ENCODE data around the gene INSIG1.

Gene INSIG1

GRCh38 chr7:155257482-155258225 is 40.0 kb upstream of the INSIG1 start:
- Histone ChIP-seq H3K36me3 (ENCODE audit: control insufficient read depth in 1 of 2, insufficient read depth in 2 of 2, low read length in 2 of 2) (no peaks in the 10 kb centered on the region), H3K27me3 (ENCODE audit: low read depth, low read length) (no peaks in the 10 kb centered on the region), H3K27ac (ENCODE audit: low read length) (no peak overlapping the region), H3K4me1 (ENCODE audit: control insufficient read depth in 1 of 2, insufficient read depth in 2 of 2, low read length in 2 of 2) (no peaks in the 10 kb centered on the region), H3K9me3 (ENCODE audit: control insufficient read depth in 1 of 2, low read length in 2 of 2) (no peaks in the 10 kb centered on the region), H3K4me3 (ENCODE audit: low read depth in 1 of 2, low read length in 2 of 2) (no peak overlapping the region)

- no peaks in the 10 kb centered on the region for H3K27me3 ChIP-seq (ENCODE audit: low read depth, low read length)
- H3K4me3 ChIP-seq (ENCODE audit: low read depth in 1 of 2, low read length in 2 of 2) = no peak overlapping the region
- no peaks in the 10 kb centered on the region for H3K4me1 ChIP-seq (ENCODE audit: control insufficient read depth in 1 of 2, insufficient read depth in 2 of 2, low read length in 2 of 2)
- H3K36me3 ChIP-seq (ENCODE audit: control insufficient read depth in 1 of 2, insufficient read depth in 2 of 2, low read length in 2 of 2) = no peaks in the 10 kb centered on the region
- H3K9me3 ChIP-seq (ENCODE audit: control insufficient read depth in 1 of 2, low read length in 2 of 2) = no peaks in the 10 kb centered on the region
- no peak overlapping the region for H3K27ac ChIP-seq (ENCODE audit: low read length)
These were observed 39.5 kb upstream of the INSIG1 start for GRCh38 chr7:155258226-155258560.

DNA sequence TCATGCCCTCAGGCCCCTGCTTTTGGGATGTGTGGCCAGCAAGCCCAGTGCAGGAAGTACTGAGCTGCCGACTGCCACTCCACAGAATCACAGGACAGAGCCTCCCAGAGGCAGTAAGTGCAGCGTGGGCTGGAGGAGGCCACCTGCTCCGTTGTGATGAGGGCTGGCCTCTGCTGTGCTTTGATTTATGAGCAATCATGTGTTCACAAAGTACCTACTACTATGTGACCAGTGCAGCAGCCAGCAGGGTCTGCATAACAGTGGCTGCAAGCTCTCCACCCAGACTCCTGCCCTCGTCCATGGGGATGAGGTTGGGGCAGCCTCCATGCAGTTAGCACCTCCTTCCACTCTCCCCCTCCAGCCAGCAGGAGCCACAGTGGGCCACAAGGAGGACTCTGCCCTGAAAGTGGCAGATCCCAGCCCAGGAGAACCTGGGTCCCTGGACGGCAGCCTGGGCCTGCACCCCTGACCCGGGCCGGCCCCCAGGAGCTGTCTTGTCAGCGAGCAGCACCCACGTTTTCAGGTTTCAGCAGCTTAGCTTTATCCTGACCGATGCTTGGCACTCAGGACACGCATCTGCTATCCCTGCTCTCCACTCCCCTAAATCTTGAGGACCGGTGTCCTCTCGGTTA is 37.7 kb upstream of the INSIG1 start:
- no peaks in the 10 kb centered on the region for H3K36me3 ChIP-seq (ENCODE audit: control insufficient read depth in 1 of 2, insufficient read depth in 2 of 2, low read length in 2 of 2)
- no peaks in the 10 kb centered on the region for H3K9me3 ChIP-seq (ENCODE audit: control insufficient read depth in 1 of 2, low read length in 2 of 2)
- H3K4me1 ChIP-seq (ENCODE audit: control insufficient read depth in 1 of 2, insufficient read depth in 2 of 2, low read length in 2 of 2) = no peaks in the 10 kb centered on the region
- no peak overlapping the region for H3K4me3 ChIP-seq (ENCODE audit: low read depth in 1 of 2, low read length in 2 of 2)
- H3K27me3 ChIP-seq (ENCODE audit: low read depth, low read length) = peaks cover 5% of the 10 kb centered on the region
- H3K27ac ChIP-seq (ENCODE audit: low read length) = no peak overlapping the region

- Histone ChIP-seq H3K36me3 (ENCODE audit: control insufficient read depth in 1 of 2, insufficient read depth in 2 of 2, low read length in 2 of 2) (no peaks in the 10 kb centered on the region), H3K9me3 (ENCODE audit: control insufficient read depth in 1 of 2, low read length in 2 of 2) (no peaks in the 10 kb centered on the region)
These were observed 37.2 kb upstream of the INSIG1 start for GRCh38 chr7:155260498-155260872.

GRCh38 chr7:155261031-155261985 is 36.4 kb upstream of the INSIG1 start:
- peaks cover 5% of the 10 kb centered on the region for H3K27me3 ChIP-seq (ENCODE audit: low read depth, low read length)
- H3K9me3 ChIP-seq (ENCODE audit: control insufficient read depth in 1 of 2, low read length in 2 of 2) = no peaks in the 10 kb centered on the region
- H3K36me3 ChIP-seq (ENCODE audit: control insufficient read depth in 1 of 2, insufficient read depth in 2 of 2, low read length in 2 of 2) = no peaks in the 10 kb centered on the region
- no peak overlapping the region for H3K4me3 ChIP-seq (ENCODE audit: low read depth in 1 of 2, low read length in 2 of 2)
- no peak overlapping the region for H3K27ac ChIP-seq (ENCODE audit: low read length)
- no peaks in the 10 kb centered on the region for H3K4me1 ChIP-seq (ENCODE audit: control insufficient read depth in 1 of 2, insufficient read depth in 2 of 2, low read length in 2 of 2)

More at GRCh38 chr7:155260498-155260872, 37.2 kb upstream of the INSIG1 start:
- Histone ChIP-seq H3K4me1 (ENCODE audit: control insufficient read depth in 1 of 2, insufficient read depth in 2 of 2, low read length in 2 of 2) (no peaks in the 10 kb centered on the region), H3K27ac (ENCODE audit: low read length) (no peak overlapping the region), H3K27me3 (ENCODE audit: low read depth, low read length) (peaks cover 5% of the 10 kb centered on the region), H3K4me3 (ENCODE audit: low read depth in 1 of 2, low read length in 2 of 2) (no peak overlapping the region)

- no peaks in the 10 kb centered on the region for H3K9me3 ChIP-seq (ENCODE audit: control insufficient read depth in 1 of 2, low read length in 2 of 2)
- peaks cover 5% of the 10 kb centered on the region for H3K27me3 ChIP-seq (ENCODE audit: low read depth, low read length)
- H3K36me3 ChIP-seq (ENCODE audit: control insufficient read depth in 1 of 2, insufficient read depth in 2 of 2, low read length in 2 of 2) = no peaks in the 10 kb centered on the region
- H3K4me1 ChIP-seq (ENCODE audit: control insufficient read depth in 1 of 2, insufficient read depth in 2 of 2, low read length in 2 of 2) = no peaks in the 10 kb centered on the region
- H3K27ac ChIP-seq (ENCODE audit: low read length) = no peak overlapping the region
- H3K4me3 ChIP-seq (ENCODE audit: low read depth in 1 of 2, low read length in 2 of 2) = no peak overlapping the region
These were observed 35.6 kb upstream of the INSIG1 start for GRCh38 chr7:155262031-155262430.

GRCh38 chr7:155263051-155263450 is 34.6 kb upstream of the INSIG1 start:
- Histone ChIP-seq H3K4me1 (ENCODE audit: control insufficient read depth in 1 of 2, insufficient read depth in 2 of 2, low read length in 2 of 2) (no peaks in the 10 kb centered on the region), H3K4me3 (ENCODE audit: low read depth in 1 of 2, low read length in 2 of 2) (no peak overlapping the region), H3K27me3 (ENCODE audit: low read depth, low read length) (peaks cover 5% of the 10 kb centered on the region), H3K9me3 (ENCODE audit: control insufficient read depth in 1 of 2, low read length in 2 of 2) (no peaks in the 10 kb centered on the region), H3K27ac (ENCODE audit: low read length) (no peak overlapping the region), H3K36me3 (ENCODE audit: control insufficient read depth in 1 of 2, insufficient read depth in 2 of 2, low read length in 2 of 2) (no peaks in the 10 kb centered on the region)

DNA sequence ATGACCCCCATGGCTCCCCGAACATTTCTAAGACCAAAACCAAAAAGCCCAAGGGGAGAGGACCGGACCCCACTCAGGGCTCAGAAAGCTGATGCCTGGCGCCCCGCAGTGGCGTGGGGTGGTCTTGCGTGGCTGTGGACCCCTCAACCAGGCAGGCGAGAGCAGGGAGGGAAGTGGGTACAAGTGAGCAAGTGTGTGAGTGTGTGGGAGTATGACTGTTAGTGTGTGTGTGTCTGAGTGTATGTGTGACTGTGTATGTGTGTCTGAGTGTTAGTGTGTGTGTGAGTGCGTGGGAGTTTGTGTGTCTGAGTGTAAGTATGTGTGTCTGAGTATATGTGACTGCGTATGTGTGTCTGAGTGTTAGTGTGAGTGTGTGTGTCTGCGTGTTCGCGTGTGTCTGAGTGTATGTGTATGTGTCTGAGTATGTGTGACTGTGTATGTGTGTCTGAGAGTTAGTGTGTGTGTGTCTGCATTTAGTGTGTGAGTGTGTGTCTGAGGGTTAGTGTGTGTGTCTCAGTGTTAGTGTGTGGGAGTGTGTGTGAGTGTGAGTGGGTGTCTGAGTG is 34.0 kb upstream of the INSIG1 start:
- no peak overlapping the region for H3K27ac ChIP-seq (ENCODE audit: low read length)
- H3K4me1 ChIP-seq (ENCODE audit: control insufficient read depth in 1 of 2, insufficient read depth in 2 of 2, low read length in 2 of 2) = no peaks in the 10 kb centered on the region
- no peaks in the 10 kb centered on the region for H3K9me3 ChIP-seq (ENCODE audit: control insufficient read depth in 1 of 2, low read length in 2 of 2)
- H3K27me3 ChIP-seq (ENCODE audit: low read depth, low read length) = peaks cover 5% of the 10 kb centered on the region
- H3K36me3 ChIP-seq (ENCODE audit: control insufficient read depth in 1 of 2, insufficient read depth in 2 of 2, low read length in 2 of 2) = no peaks in the 10 kb centered on the region
- H3K4me3 ChIP-seq (ENCODE audit: low read depth in 1 of 2, low read length in 2 of 2) = no peak overlapping the region

- Histone ChIP-seq H3K4me1 (ENCODE audit: control insufficient read depth in 1 of 2, insufficient read depth in 2 of 2, low read length in 2 of 2) (no peaks in the 10 kb centered on the region), H3K27ac (ENCODE audit: low read length) (no peak overlapping the region), H3K9me3 (ENCODE audit: control insufficient read depth in 1 of 2, low read length in 2 of 2) (no peaks in the 10 kb centered on the region), H3K4me3 (ENCODE audit: low read depth in 1 of 2, low read length in 2 of 2) (no peak overlapping the region), H3K36me3 (ENCODE audit: control insufficient read depth in 1 of 2, insufficient read depth in 2 of 2, low read length in 2 of 2) (no peaks in the 10 kb centered on the region), H3K27me3 (ENCODE audit: low read depth, low read length) (peaks cover 5% of the 10 kb centered on the region)
These were observed 32.5 kb upstream of the INSIG1 start for GRCh38 chr7:155265144-155265543.

GRCh38 chr7:155265961-155266360 is 31.7 kb upstream of the INSIG1 start:
- Histone ChIP-seq H3K9me3 (ENCODE audit: control insufficient read depth in 1 of 2, low read length in 2 of 2) (no peaks in the 10 kb centered on the region), H3K27me3 (ENCODE audit: low read depth, low read length) (peaks cover 5% of the 10 kb centered on the region), H3K4me3 (ENCODE audit: low read depth in 1 of 2, low read length in 2 of 2) (no peak overlapping the region), H3K36me3 (ENCODE audit: control insufficient read depth in 1 of 2, insufficient read depth in 2 of 2, low read length in 2 of 2) (no peaks in the 10 kb centered on the region), H3K4me1 (ENCODE audit: control insufficient read depth in 1 of 2, insufficient read depth in 2 of 2, low read length in 2 of 2) (no peaks in the 10 kb centered on the region), H3K27ac (ENCODE audit: low read length) (no peak overlapping the region)

DNA sequence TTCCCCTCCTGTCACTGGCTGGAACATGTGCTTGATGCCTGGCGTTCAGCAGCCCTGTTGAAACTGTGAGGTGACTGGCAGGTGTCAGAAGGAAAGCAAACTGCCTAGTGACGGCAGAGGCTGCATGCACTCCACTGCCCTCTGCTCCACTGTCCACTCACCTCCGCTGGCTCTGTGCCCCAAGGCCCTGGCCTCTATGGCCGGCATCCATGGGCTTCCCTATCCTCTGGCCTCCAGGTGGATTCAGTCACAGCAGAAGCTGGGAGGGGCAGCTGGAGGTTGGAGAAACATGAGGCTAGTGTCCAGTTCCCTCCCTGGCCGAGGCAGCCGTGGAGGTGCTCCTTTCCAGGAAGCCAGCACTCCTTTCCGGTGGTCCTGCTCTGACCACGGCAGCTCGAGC is 31.2 kb upstream of the INSIG1 start:
- no peaks in the 10 kb centered on the region for H3K36me3 ChIP-seq (ENCODE audit: control insufficient read depth in 1 of 2, insufficient read depth in 2 of 2, low read length in 2 of 2)
- peaks cover 5% of the 10 kb centered on the region for H3K27me3 ChIP-seq (ENCODE audit: low read depth, low read length)
- H3K4me1 ChIP-seq (ENCODE audit: control insufficient read depth in 1 of 2, insufficient read depth in 2 of 2, low read length in 2 of 2) = no peaks in the 10 kb centered on the region
- H3K9me3 ChIP-seq (ENCODE audit: control insufficient read depth in 1 of 2, low read length in 2 of 2) = no peaks in the 10 kb centered on the region
- no peak overlapping the region for H3K27ac ChIP-seq (ENCODE audit: low read length)
- no peak overlapping the region for H3K4me3 ChIP-seq (ENCODE audit: low read depth in 1 of 2, low read length in 2 of 2)

All from muscle layer of duodenum (tissue), 2 donors.